SK-N-SH treated with all-trans-retinoic acid at 6 μM for 48 hours (cell line): ENCODE measurements around the gene DNAJC3.

Source experiments
- ATAC-seq: fragments of 200-7000 bp; cut with Tn5 transposase; 3 replicates; pipeline ENCODE4 v1.9.1; 2020; ENCODE audit warnings: mild to moderate bottlenecking, moderate library complexity
- ARNTL ChIP-seq: fragments of 450-650 bp; formaldehyde crosslinking; IDR thresholded peaks from 2 replicates; pipeline ENCODE4 v1.5.0; 2020; ENCODE audit warnings: low read depth, mild to moderate bottlenecking, moderate library complexity, borderline replicate concordance
- BACH2 ChIP-seq: fragments of 250-450 bp; sonication (Bioruptor Pico); IDR thresholded peaks from 2 replicates; pipeline ENCODE4 v1.9.0; 2021; ENCODE audit warnings: mild to moderate bottlenecking, borderline replicate concordance
- CSDC2 ChIP-seq: fragments of 250-450 bp; sonication (Bioruptor Pico); IDR thresholded peaks from 2 replicates; pipeline ENCODE4 v1.5.0; 2020; ENCODE audit warnings: mild to moderate bottlenecking, moderate library complexity
- ESRRG ChIP-seq: fragments of 250-450 bp; sonication (Bioruptor Pico); IDR thresholded peaks from 2 replicates; pipeline ENCODE4 v1.6.1; 2021; ENCODE audit warnings: mild to moderate bottlenecking
- GLIS3 ChIP-seq: fragments of 250-450 bp; sonication (Bioruptor Pico); IDR thresholded peaks from 2 replicates; pipeline ENCODE4 v1.5.0; 2020; ENCODE audit warnings: mild to moderate bottlenecking, moderate library complexity
- ISL1 ChIP-seq: fragments of 250-450 bp; sonication (Bioruptor Pico); IDR thresholded peaks from 2 replicates; pipeline ENCODE4 v2.1.2; 2022; ENCODE audit warnings: mild to moderate bottlenecking, moderate library complexity
- OSR1 ChIP-seq: fragments of 250-450 bp; sonication (Bioruptor Pico); IDR thresholded peaks from 2 replicates; pipeline ENCODE4 v1.8.0; 2022; ENCODE audit warnings: moderate library complexity, mild to moderate bottlenecking, inconsistent platforms
- PATZ1 ChIP-seq: fragments of 250-450 bp; sonication (Bioruptor Pico); IDR thresholded peaks from 2 replicates; pipeline ENCODE4 v1.8.0; 2020; ENCODE audit warnings: mild to moderate bottlenecking, moderate library complexity, borderline replicate concordance
- PPARA ChIP-seq: fragments of 250-450 bp; sonication (Bioruptor Pico); IDR thresholded peaks from 2 replicates; pipeline ENCODE4 v1.5.0; 2020; ENCODE audit warnings: mild to moderate bottlenecking, borderline replicate concordance
- RARB ChIP-seq: fragments of 250-450 bp; sonication (Bioruptor Pico); IDR thresholded peaks from 2 replicates; pipeline ENCODE4 v1.8.0; 2021; ENCODE audit warnings: mild to moderate bottlenecking, moderate library complexity
- SNAI2 ChIP-seq: fragments of 250-450 bp; sonication (Bioruptor Pico); IDR thresholded peaks from 2 replicates; pipeline ENCODE4 v1.5.0; 2020; ENCODE audit warnings: mild to moderate bottlenecking, moderate library complexity
- TCF4 ChIP-seq: fragments of 250-450 bp; sonication (Bioruptor Pico); IDR thresholded peaks from 2 replicates; pipeline ENCODE4 v1.8.0; 2021; ENCODE audit warnings: mild to moderate bottlenecking, moderate library complexity, borderline replicate concordance
- TOX ChIP-seq: fragments of 250-450 bp; sonication (Bioruptor Pico); IDR thresholded peaks from 2 replicates; pipeline ENCODE4 v1.8.0; 2021; ENCODE audit warnings: mild to moderate bottlenecking, moderate library complexity, borderline replicate concordance
- TSHZ2 ChIP-seq: fragments of 250-450 bp; sonication (Bioruptor Pico); IDR thresholded peaks from 2 replicates; pipeline ENCODE4 v1.5.0; 2020; ENCODE audit warnings: mild to moderate bottlenecking, moderate library complexity
- ZC3H10 ChIP-seq: fragments of 250-450 bp; sonication (Bioruptor Pico); IDR thresholded peaks from 2 replicates; pipeline ENCODE4 v1.5.1; 2021; ENCODE audit warnings: mild to moderate bottlenecking, moderate library complexity
- ZFP3 ChIP-seq: fragments of 250-450 bp; sonication (Bioruptor Pico); IDR thresholded peaks from 2 replicates; pipeline ENCODE4 v1.5.0; 2020; ENCODE audit warnings: mild to moderate bottlenecking, moderate library complexity
- ZFP30 ChIP-seq: fragments of 450-650 bp; formaldehyde crosslinking; IDR thresholded peaks from 2 replicates; pipeline ENCODE4 v1.5.0; 2022; ENCODE audit warnings: mild to moderate bottlenecking, moderate library complexity
- ZNF565 ChIP-seq: fragments of 450-650 bp; formaldehyde crosslinking; conservative IDR thresholded peaks from 2 replicates; pipeline ENCODE4 v1.5.0; 2020; ENCODE audit warnings: low read depth, mild to moderate bottlenecking, moderate library complexity
- ZNF70 ChIP-seq: fragments of 450-650 bp; formaldehyde crosslinking; IDR thresholded peaks from 2 replicates; pipeline ENCODE4 v1.5.0; 2020; ENCODE audit warnings: mild to moderate bottlenecking, moderate library complexity
- ZNF8 ChIP-seq: fragments of 450-650 bp; formaldehyde crosslinking; IDR thresholded peaks from 2 replicates; pipeline ENCODE4 v1.5.0; 2020; ENCODE audit warnings: mild to moderate bottlenecking, moderate library complexity
- TF ChIP-seq, protein P1 (sequence below): fragments of 250-450 bp; sonication (Bioruptor Pico); IDR thresholded peaks from 2 replicates; pipeline ENCODE4 v1.5.1; 2021; ENCODE audit warnings: mild to moderate bottlenecking, moderate library complexity
- TF ChIP-seq, protein P2 (sequence below): fragments of 250-450 bp; sonication (Bioruptor Pico); IDR thresholded peaks from 2 replicates; pipeline ENCODE4 v1.8.0; 2021; ENCODE audit warnings: low read depth, mild to moderate bottlenecking, moderate library complexity, borderline replicate concordance

Gene DNAJC3

DNA sequence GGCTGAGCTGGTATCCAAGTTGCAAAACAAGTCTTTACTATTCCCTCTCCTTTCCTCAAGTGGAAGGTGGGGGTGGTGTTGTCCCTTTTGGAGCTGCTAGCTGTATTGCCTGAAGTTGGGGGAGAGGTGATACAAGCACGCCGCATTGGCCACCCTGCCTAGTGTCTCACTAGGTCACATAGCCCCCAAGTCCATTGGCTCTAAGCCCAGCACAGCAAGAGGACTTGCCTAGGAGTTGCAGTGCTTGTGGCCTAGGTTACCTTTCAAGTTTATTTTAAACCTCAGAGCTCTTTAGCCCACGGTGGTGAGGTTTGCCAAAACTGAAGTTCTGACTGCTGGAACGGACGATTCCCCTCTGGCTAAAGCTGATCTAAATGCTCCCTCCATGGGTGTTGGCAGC is 5.3 kb upstream of the DNAJC3 start (continued):
- TF ChIP-seq PPARA (CRISPR knock-in tag) (no peak), ZC3H10 (no peak), CSDC2 (CRISPR knock-in tag) (no peak), ZNF8 (CRISPR knock-in tag) (no peak), RARB (CRISPR knock-in tag) (no peak)

GRCh38 chr13:95676105-95676761 is 706 bp upstream of the DNAJC3 start:
- ATAC-seq: peak; percentile 24
- TF ChIP-seq ARNTL (CRISPR knock-in tag): no peak
- TF ChIP-seq ZNF8 (CRISPR knock-in tag): 0 out of 2 replicates have a peak, but pooled peaks have one; percentile 12
- TF ChIP-seq BACH2 (CRISPR knock-in tag): no peak

DNA sequence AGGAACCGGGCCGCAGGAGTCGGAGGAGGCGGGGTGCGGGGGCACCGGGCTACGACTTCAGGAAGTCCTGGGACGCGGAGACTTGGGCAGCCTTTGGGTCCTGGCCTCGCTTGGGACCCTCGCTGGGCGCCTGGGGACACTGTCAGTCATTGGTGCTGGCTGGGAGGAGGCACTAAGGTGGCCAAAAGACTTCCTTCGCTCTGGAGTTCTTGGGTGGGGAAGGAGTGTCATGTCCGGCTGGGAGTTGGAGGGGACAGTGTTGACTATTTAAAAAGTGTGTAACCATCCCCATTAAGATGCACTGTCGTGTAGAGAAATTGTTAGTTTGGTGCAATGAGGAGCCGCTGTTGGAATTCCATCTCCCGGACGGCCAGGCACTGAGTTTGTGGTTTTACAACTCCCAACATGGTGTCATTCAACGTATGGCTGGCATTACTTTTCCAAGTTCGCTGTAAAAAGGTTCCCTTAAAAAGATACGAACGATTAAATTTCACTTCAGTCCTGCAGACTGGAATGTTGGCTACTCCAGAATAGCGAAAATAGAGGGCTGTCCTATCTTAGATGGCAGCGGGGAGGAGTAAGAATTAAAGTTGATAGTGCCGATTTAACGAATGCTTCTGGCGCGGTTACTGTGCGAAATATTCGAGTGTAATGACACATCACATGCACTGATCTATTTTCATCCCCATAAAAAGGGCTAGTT is 776 bp downstream of the DNAJC3 start:
- TF ChIP-seq, protein P1, sequence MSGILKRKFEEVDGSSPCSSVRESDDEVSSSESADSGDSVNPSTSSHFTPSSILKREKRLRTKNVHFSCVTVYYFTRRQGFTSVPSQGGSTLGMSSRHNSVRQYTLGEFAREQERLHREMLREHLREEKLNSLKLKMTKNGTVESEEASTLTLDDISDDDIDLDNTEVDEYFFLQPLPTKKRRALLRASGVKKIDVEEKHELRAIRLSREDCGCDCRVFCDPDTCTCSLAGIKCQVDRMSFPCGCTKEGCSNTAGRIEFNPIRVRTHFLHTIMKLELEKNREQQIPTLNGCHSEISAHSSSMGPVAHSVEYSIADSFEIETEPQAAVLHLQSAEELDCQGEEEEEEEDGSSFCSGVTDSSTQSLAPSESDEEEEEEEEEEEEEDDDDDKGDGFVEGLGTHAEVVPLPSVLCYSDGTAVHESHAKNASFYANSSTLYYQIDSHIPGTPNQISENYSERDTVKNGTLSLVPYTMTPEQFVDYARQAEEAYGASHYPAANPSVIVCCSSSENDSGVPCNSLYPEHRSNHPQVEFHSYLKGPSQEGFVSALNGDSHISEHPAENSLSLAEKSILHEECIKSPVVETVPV (CRISPR knock-in tag): no peak
- ATAC-seq: peak; percentile 5

- TF ChIP-seq ESRRG: no peak
- no peak for TF ChIP-seq ZFP3 (CRISPR knock-in tag)
- no peak for TF ChIP-seq ISL1
- no peak for TF ChIP-seq PATZ1 (CRISPR knock-in tag)
- TF ChIP-seq, protein P2, sequence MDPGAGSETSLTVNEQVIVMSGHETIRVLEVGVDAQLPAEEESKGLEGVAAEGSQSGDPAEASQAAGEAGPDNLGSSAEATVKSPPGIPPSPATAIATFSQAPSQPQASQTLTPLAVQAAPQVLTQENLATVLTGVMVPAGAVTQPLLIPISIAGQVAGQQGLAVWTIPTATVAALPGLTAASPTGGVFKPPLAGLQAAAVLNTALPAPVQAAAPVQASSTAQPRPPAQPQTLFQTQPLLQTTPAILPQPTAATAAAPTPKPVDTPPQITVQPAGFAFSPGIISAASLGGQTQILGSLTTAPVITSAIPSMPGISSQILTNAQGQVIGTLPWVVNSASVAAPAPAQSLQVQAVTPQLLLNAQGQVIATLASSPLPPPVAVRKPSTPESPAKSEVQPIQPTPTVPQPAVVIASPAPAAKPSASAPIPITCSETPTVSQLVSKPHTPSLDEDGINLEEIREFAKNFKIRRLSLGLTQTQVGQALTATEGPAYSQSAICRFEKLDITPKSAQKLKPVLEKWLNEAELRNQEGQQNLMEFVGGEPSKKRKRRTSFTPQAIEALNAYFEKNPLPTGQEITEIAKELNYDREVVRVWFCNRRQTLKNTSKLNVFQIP: no peak
- TF ChIP-seq ZNF8 (CRISPR knock-in tag): no peak
- no peak for TF ChIP-seq RARB (CRISPR knock-in tag)
- TF ChIP-seq BACH2 (CRISPR knock-in tag): no peak
- TF ChIP-seq SNAI2 (CRISPR knock-in tag): no peak
- no peak for TF ChIP-seq TSHZ2
- TF ChIP-seq GLIS3 (CRISPR knock-in tag): no peak
- TF ChIP-seq TOX: no peak
- no peak for TF ChIP-seq ZNF70 (CRISPR knock-in tag)
- TF ChIP-seq OSR1 (CRISPR knock-in tag): no peak
- TF ChIP-seq TCF4: no peak
- no peak for TF ChIP-seq ZNF565 (CRISPR knock-in tag)
- no peak for TF ChIP-seq CSDC2 (CRISPR knock-in tag)
- no peak for TF ChIP-seq ZFP30 (CRISPR knock-in tag)
- ATAC-seq: no peak
Observed at GRCh38 chr13:95678967-95679366, 2.0 kb downstream of the DNAJC3 start.
